HL-60 (cell line): ENCODE data around the gene CDY1.
"Not testable (repeated sequence)": the region's sequence is repeated elsewhere in the genome, so short reads cannot be mapped to it uniquely, and the experiment has no call there.

Experiments used
- DNase-seq, 2 experiments: peaks; one replicate each; pipeline ENCODE4 v3.0.0-alpha.2; 2010 to 2020; ENCODE audit warnings: low read depth in 1 of 2, low spot score in 1 of 2
- H3K27ac ChIP-seq: fragments of 250-450 bp; sonication (Bioruptor Pico); replicated peaks from 2 replicates; pipeline ENCODE4 v1.5.1; 2020; ENCODE audit warnings: mild to moderate bottlenecking, moderate library complexity
- H3K27me3 ChIP-seq: fragments of 250-450 bp; sonication (Bioruptor Pico); 2 replicates; pipeline ENCODE4 v1.5.1; 2021; ENCODE audit warnings: mild to moderate bottlenecking, moderate library complexity; ENCODE audit not compliant: insufficient read depth, poor library complexity, severe bottlenecking
- H3K4me3 ChIP-seq: replicated peaks from 2 replicates; pipeline ENCODE4 v1.5.1; 2011; ENCODE audit warnings: mild to moderate bottlenecking, control low read depth, low read length; ENCODE audit not compliant: insufficient read depth
- long read RNA-seq: library from polyadenylated mRNA; unstranded; transcript quantifications from one replicate; pipeline ENCODE4 v2.0.0, GENCODE V29; 2020

Gene CDY1
- long read RNA-seq, result 0 reads

- not testable (repeated sequence) for DNase-seq, H3K27me3 ChIP-seq, H3K4me3 ChIP-seq, H3K27ac ChIP-seq
These were observed at the start of gene CDY1 for GRCh38 chrY:25621817-25622216. CDY1 (plus strand) TSS chrY:25622117; CDS start chrY:25622443, 326 bp downstream.

GRCh38 chrY:25593336-25593735 is 28.6 kb upstream of the CDY1 start:
- H3K27ac ChIP-seq, H3K27me3 ChIP-seq, DNase-seq, H3K4me3 ChIP-seq: not testable (repeated sequence)

GRCh38 chrY:25620209-25620608 is 1.7 kb upstream of the CDY1 start:
- H3K27ac ChIP-seq, DNase-seq, H3K27me3 ChIP-seq, H3K4me3 ChIP-seq: not testable (repeated sequence)

- H3K4me3 ChIP-seq, H3K27me3 ChIP-seq, DNase-seq, H3K27ac ChIP-seq: not testable (repeated sequence)
These were observed 4.6 kb downstream of the CDY1 start for GRCh38 chrY:25626524-25626923.

GRCh38 chrY:25630383-25631112 is 8.6 kb downstream of the CDY1 start:
- H3K27me3 ChIP-seq, DNase-seq, H3K27ac ChIP-seq, H3K4me3 ChIP-seq: not testable (repeated sequence)

GRCh38 chrY:25639852-25640251 is 17.9 kb downstream of the CDY1 start:
- not testable (repeated sequence) for H3K27ac ChIP-seq, H3K4me3 ChIP-seq, DNase-seq, H3K27me3 ChIP-seq

GRCh38 chrY:25643024-25643915 is 21.4 kb downstream of the CDY1 start:
- not testable (repeated sequence) for H3K27me3 ChIP-seq, H3K4me3 ChIP-seq, DNase-seq, H3K27ac ChIP-seq
